GM10248 (cell line): ENCODE data around the gene UBXN11.
A peak's percentile ranks its signal among the peaks of the same experiment; 100 is the strongest.

Source experiments
- CTCF ChIA-PET: fragments of 300-600 bp; sonication (Branson Sonifier 250); formaldehyde crosslinking; extraction: SDS; loops from one replicate; lab custom pipeline; 2021; ENCODE audit warnings: antibody characterized with exemption; lab: Yijun Ruan, JAX
- POLR2A ChIA-PET: fragments of 350-650 bp; sonication (Branson Sonifier 250); formaldehyde crosslinking; extraction: SDS; loops from one replicate; lab custom pipeline; 2020; ENCODE audit warnings: antibody characterized with exemption; lab: Yijun Ruan, JAX
- DNase-seq: peaks from one replicate; pipeline ENCODE4 v3.0.0; 2012; ENCODE audit errors: extremely low spot score
- TF ChIP-seq, protein P1 (sequence below): IDR thresholded peaks from 2 replicates; pipeline ENCODE4 v1.5.1; 2012; ENCODE audit warnings: mild to moderate bottlenecking, low read depth; ENCODE audit errors: extremely low read depth, missing control alignments, control extremely low read depth

Gene UBXN11, protein sequence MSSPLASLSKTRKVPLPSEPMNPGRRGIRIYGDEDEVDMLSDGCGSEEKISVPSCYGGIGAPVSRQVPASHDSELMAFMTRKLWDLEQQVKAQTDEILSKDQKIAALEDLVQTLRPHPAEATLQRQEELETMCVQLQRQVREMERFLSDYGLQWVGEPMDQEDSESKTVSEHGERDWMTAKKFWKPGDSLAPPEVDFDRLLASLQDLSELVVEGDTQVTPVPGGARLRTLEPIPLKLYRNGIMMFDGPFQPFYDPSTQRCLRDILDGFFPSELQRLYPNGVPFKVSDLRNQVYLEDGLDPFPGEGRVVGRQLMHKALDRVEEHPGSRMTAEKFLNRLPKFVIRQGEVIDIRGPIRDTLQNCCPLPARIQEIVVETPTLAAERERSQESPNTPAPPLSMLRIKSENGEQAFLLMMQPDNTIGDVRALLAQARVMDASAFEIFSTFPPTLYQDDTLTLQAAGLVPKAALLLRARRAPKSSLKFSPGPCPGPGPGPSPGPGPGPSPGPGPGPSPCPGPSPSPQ

DNA sequence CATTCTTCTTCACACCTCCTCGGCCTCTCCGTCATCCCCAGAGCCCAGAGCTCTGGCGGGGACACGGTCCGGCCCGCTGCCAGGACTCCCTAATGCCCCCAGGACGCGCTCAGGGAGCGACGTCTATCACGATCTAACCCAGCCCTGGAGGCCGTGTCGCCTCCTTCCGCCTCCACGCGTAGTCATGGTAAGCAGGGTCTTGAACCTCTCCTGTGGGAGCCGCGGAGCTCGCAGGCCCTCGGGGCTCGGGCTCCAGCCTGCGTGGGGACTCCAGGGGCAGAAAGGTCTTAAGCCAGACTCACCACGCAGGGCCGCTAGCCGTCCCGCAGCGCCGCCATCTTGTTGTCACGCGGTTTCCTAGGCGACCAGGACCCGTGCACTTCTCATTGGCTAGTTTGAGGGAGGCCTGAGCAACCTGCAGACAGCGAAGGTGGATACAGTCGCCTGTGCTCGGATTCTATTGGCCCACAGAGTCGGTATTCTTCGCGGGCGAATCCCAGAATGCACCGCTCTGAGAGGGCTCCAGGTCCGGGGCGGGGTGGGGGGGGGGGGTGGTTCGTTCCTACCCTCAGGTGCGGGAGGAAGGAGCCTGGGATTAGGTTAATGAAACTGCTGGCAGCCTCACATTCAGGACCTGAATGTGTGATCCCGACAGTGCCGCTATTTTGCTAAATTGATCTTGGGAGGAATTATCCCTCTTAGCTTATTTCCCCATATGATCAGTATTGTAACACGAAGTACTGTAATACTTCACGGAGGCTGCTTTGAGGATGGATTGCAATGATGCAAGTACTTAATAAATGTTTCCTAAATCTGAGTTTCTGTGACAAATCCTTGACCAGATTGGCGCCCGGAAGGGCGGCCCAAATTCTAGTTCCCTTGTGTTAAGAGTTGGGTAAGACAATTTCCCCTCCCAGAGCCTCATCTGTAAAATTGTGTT is at the start of gene UBXN11:
UBXN11 (minus strand) TSS at position 347 of the 940 bp plus-strand sequence. CDS start 3,753 bp downstream, outside the sequence.
- CTCF ChIA-PET: interaction anchor here (0.7 to 21.1 kb wide), 4 partner anchors 10 to 73 kb away, joined by 3 to 690 read pairs (median 14); partner anchors contain the start of genes CEP85 and SH3BGRL3
- POLR2A ChIA-PET: interaction anchor here (1.3 kb wide), 1 partner anchor 13 kb away, joined by 8 read pairs; no protein-coding TSS in a partner anchor
- TF ChIP-seq, protein P1, sequence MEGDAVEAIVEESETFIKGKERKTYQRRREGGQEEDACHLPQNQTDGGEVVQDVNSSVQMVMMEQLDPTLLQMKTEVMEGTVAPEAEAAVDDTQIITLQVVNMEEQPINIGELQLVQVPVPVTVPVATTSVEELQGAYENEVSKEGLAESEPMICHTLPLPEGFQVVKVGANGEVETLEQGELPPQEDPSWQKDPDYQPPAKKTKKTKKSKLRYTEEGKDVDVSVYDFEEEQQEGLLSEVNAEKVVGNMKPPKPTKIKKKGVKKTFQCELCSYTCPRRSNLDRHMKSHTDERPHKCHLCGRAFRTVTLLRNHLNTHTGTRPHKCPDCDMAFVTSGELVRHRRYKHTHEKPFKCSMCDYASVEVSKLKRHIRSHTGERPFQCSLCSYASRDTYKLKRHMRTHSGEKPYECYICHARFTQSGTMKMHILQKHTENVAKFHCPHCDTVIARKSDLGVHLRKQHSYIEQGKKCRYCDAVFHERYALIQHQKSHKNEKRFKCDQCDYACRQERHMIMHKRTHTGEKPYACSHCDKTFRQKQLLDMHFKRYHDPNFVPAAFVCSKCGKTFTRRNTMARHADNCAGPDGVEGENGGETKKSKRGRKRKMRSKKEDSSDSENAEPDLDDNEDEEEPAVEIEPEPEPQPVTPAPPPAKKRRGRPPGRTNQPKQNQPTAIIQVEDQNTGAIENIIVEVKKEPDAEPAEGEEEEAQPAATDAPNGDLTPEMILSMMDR: no peak
- peak; percentile 98 for DNase-seq

DNA sequence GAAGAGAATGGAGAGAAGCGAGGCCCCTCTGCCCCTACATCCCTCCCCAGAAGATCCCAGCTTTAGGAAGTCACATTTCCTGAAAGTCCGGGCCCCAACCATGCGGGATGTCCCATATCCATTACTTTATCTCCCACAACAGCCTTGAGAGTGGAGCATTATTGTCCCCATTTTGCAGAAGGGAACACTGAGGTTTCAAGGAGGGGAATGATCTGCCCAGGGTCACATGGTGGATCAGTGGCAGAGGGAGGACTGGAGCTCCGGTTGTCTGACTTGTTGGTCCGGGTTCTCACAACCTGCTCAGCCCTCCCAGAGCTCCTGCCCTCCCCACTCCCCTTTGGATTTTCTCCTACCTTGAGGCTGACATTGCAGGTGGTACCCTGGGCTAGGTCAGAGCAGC is 49.7 kb upstream of the UBXN11 start:
- CTCF ChIA-PET: interaction anchor here (1.3 kb wide), 1 partner anchor 71 kb away, joined by 3 read pairs; no protein-coding TSS in a partner anchor
- POLR2A ChIA-PET: no interaction called here

DNA sequence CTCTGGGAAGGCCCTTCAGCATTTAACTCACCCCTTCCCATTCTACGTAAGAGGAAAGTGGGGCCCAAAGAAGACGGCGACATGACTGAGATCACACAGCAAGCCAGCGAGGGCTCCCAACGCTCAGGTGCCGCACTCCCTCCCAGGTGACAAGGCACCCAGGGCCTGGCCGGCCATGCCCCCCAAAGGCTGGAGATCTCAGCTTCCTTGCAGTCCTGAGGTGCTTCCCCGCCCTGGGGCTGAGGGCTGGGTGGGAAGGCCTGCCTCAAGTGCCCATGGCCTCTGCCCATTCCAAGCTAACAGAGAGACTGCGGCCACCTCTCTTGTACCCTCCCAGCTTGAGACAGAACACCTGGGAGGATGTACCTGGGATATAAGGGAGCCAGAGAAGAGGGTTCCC is 48.5 kb upstream of the UBXN11 start:
- CTCF ChIA-PET: interaction anchor here (1.4 kb wide), 1 partner anchor 9 kb away, joined by 12 read pairs; no protein-coding TSS in a partner anchor

More for the DNA sequence above, 49.7 kb upstream of the UBXN11 start:
- TF ChIP-seq, protein P1: no peak
- no peak for DNase-seq

DNA sequence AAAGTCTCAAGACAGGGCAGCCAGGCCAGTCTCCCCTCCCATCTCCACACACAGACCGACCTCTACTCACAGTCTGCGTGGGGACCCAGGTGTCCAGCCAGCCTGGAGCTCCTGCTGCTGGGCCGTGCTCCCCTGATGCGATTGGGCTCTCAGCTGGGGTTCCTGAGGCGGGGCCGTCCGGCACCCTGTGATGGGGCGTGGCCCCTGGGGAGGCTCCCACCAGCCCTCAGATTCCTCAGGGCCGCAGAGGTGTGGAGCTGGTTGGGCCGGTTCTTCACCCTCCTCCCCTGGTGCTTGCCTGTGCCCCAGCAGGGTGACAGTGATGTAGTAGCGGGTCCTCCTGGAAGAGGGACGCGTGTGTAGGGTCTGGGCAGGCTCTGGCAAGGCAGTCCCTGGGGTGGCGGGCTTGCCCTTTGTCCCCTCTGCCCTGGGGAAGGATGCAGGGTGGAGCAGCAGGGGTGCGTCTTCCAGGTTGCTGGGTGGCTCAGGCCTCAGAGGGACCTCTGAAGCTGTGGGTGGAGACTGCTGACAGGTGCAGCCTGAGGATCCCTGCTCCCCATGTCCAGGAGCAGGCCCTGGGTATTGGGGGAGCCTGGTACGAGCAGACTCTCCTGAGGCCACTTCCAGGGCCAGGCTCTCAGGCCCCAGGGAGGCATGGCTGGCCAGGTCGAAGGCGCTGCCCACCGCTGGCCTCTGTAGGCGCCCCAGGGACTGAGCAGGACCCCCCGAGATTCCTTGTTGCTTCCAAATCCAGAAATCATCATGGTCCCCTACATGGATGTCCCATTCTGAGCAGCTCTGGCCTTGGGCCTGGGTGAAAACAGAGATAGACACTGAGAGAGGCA is 47.8 kb upstream of the UBXN11 start, which contains the start of gene CRYBG2:
CRYBG2 (minus strand) TSS at position 155 of the 845 bp plus-strand sequence. CDS start 7,473 bp downstream, outside the sequence.
- DNase-seq: no peak
- ChIA-PET CTCF (interaction anchor here (1.1 to 1.5 kb wide), 3 partner anchors 10 to 63 kb away, joined by 3 to 12 read pairs (median 4); no protein-coding TSS in a partner anchor), POLR2A (no interaction called here)
- TF ChIP-seq, protein P1: no peak

More for the DNA sequence above, 48.5 kb upstream of the UBXN11 start:
- DNase-seq: no peak
- POLR2A ChIA-PET: no interaction called here
- TF ChIP-seq, protein P1: no peak

DNA sequence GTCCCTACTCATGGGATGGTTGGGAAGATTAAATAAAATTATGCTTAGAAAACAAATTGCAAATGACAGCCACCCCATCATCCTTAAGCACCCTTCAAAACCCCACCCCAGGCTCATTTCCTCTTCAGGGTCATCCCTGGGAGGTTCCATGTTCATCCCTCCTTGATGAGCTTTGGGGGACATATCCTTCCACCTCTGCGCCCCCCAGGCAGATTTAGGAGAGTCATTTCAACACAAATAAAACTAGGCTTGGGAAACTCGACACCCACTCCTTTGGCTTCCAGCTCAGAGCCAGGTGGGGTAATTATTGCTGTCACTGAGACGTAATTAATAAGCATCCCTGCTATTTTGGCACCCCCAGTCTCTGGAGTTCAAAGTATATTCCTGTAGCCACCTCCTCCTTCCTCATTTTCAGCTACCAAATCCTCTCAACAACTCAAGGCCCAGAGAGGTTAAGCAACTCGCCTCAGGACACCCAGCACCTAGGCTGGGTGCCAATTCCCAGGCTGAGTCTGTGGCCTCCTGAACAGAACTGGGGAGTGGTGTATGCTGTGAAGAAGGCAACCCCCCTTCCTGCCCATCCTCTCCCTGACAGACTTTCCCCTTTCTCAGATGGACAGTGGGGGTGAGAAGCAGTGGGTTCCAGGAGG is 46.9 kb upstream of the UBXN11 start:
- ChIA-PET CTCF (interaction anchor here (1.1 to 1.5 kb wide), 2 partner anchors 57 to 64 kb away, joined by 3 to 4 read pairs; no protein-coding TSS in a partner anchor), POLR2A (no interaction called here)
- DNase-seq: no peak
- TF ChIP-seq, protein P1: no peak
